Left lobe of liver (tissue), 2 donors: ENCODE data around the gene ZC3H7B. TPM values are rescaled to one million over a fixed set of nuclear protein-coding genes. Genes with fewer than 3 reads are reported as not detected.
A peak's percentile ranks its signal among the peaks of the same experiment; 100 is the strongest.

Experiments used
- ATAC-seq: fragments of 200-7000 bp; cut with Tn5 transposase; one replicate; pipeline ENCODE4 v1.9.1; 2020; ENCODE audit warnings: mild to moderate bottlenecking, moderate library complexity
- DNase-seq: peaks from one replicate; pipeline ENCODE4 v3.0.0-alpha.2; 2020; ENCODE audit warnings: low spot score
- total RNA-seq: library from RNA; stranded (reverse); gene quantifications from one replicate; pipeline ENCODE4 v1.2.1, GENCODE V29; 2021
- donor health status: DM: no; HTN: no; CAD: no; lungs with moderate emphysema.
- donor health status: DM: no; HTN: yes; CAD: no.

ZC3H7B gene
- total RNA-seq, 1 donor from 2014 or later: 53.8 TPM

GRCh38 chr22:41352058-41352457, 50.7 kb downstream of the ZC3H7B start:
- DNase-seq (no peak), ATAC-seq (no peak)

GRCh38 chr22:41353862-41354575, 52.7 kb downstream of the ZC3H7B start:
- ATAC-seq: peak; percentile 58
- no peak for DNase-seq

- DNase-seq (no peak), ATAC-seq (peak; percentile 4)
Measured at GRCh38 chr22:41354979-41355378, 53.7 kb downstream of the ZC3H7B start.

GRCh38 chr22:41355895-41356294, 54.6 kb downstream of the ZC3H7B start:
- no peak for DNase-seq

GRCh38 chr22:41356430-41357028, 55.2 kb downstream of the ZC3H7B start:
- DNase-seq (no peak), ATAC-seq (no peak)

More at GRCh38 chr22:41355895-41356294, 54.6 kb downstream of the ZC3H7B start:
- no peak for ATAC-seq

- no peak for DNase-seq
- ATAC-seq: no peak
Measured at GRCh38 chr22:41357191-41357590, 55.9 kb downstream of the ZC3H7B start.

- no peak for ATAC-seq
- DNase-seq: no peak
Measured at GRCh38 chr22:41358927-41359326, 57.6 kb downstream of the ZC3H7B start.

- ATAC-seq (no peak), DNase-seq (no peak)
Measured at GRCh38 chr22:41359376-41359775, 58.1 kb downstream of the ZC3H7B start.

- ATAC-seq: peak; percentile 43
- DNase-seq: no peak
Measured at GRCh38 chr22:41360126-41360525, 58.8 kb downstream of the ZC3H7B start.

- DNase-seq: no peak
- no peak for ATAC-seq
Measured at GRCh38 chr22:41361716-41362310, 60.5 kb downstream of the ZC3H7B start.

- ATAC-seq (no peak), DNase-seq (no peak)
Measured at GRCh38 chr22:41362615-41363014, 61.3 kb downstream of the ZC3H7B start.

GRCh38 chr22:41364233-41364632, 62.9 kb downstream of the ZC3H7B start:
- ATAC-seq (no peak), DNase-seq (no peak)

- DNase-seq: peak; percentile 64
- peak; percentile 11 for ATAC-seq
Measured at GRCh38 chr22:41364955-41365354, 63.6 kb downstream of the ZC3H7B start.

GRCh38 chr22:41365425-41365824, 64.1 kb downstream of the ZC3H7B start:
- ATAC-seq: no peak

GRCh38 chr22:41366323-41367029, 65.2 kb downstream of the ZC3H7B start:
- DNase-seq (no peak), ATAC-seq (no peak)

More at GRCh38 chr22:41365425-41365824, 64.1 kb downstream of the ZC3H7B start:
- no peak for DNase-seq

GRCh38 chr22:41367039-41367679, 65.8 kb downstream of the ZC3H7B start:
- ATAC-seq: peak; percentile 85
- peak; percentile 99 for DNase-seq

- DNase-seq (peak; percentile 71), ATAC-seq (peak; percentile 55)
Measured at GRCh38 chr22:41367680-41368542, 66.6 kb downstream of the ZC3H7B start.

- ATAC-seq (peak; percentile 3), DNase-seq (no peak)
Measured at GRCh38 chr22:41368543-41369423, 67.5 kb downstream of the ZC3H7B start.

- DNase-seq (no peak), ATAC-seq (no peak)
Measured at GRCh38 chr22:41369424-41369745, 68.1 kb downstream of the ZC3H7B start.
